Activated naive CD4-positive, alpha-beta T cell treated with anti-CD3 and anti-CD28 coated beads, Interleukin-2, amount 50 U/mL, for 24 hours (primary cell): Measurements from ENCODE around the gene MRPS25.

Experiments used
- H3K27ac Mint-ChIP-seq: one replicate; pipeline ENCODE4 v1.8.0; 2021; ENCODE audit warnings: mild to moderate bottlenecking, mixed read lengths
- H3K27me3 Mint-ChIP-seq: one replicate; pipeline ENCODE4 v1.8.0; 2021; ENCODE audit warnings: mixed read lengths
- H3K36me3 Mint-ChIP-seq: one replicate; pipeline ENCODE4 v1.8.0; 2021; ENCODE audit warnings: mixed read lengths
- H3K4me1 Mint-ChIP-seq: one replicate; pipeline ENCODE4 v1.8.0; 2021; ENCODE audit warnings: mixed read lengths
- H3K4me3 Mint-ChIP-seq: one replicate; pipeline ENCODE4 v1.8.0; 2021; ENCODE audit warnings: mild to moderate bottlenecking, mixed read lengths
- H3K9me3 Mint-ChIP-seq: one replicate; pipeline ENCODE4 v1.8.0; 2021; ENCODE audit warnings: mixed read lengths

Gene MRPS25

GRCh38 chr3:15063238-15063637 lies 1.9 kb downstream of the MRPS25 start:
- no peak overlapping the region for H3K27ac Mint-ChIP-seq
- no peaks in the 10 kb centered on the region for H3K27me3 Mint-ChIP-seq
- H3K4me3 Mint-ChIP-seq: peak overlapping the region; percentile 96
- H3K9me3 Mint-ChIP-seq: no peaks in the 10 kb centered on the region
- H3K36me3 Mint-ChIP-seq: peaks cover 9% of the 10 kb centered on the region
- H3K4me1 Mint-ChIP-seq: peaks cover 38% of the 10 kb centered on the region

GRCh38 chr3:15060029-15060428 lies 5.1 kb downstream of the MRPS25 start:
- Mint-ChIP-seq H3K27ac (no peak overlapping the region), H3K27me3 (no peaks in the 10 kb centered on the region), H3K9me3 (no peaks in the 10 kb centered on the region), H3K4me1 (peaks cover 40% of the 10 kb centered on the region), H3K4me3 (no peak overlapping the region), H3K36me3 (peaks cover 14% of the 10 kb centered on the region)

- Mint-ChIP-seq H3K9me3 (no peaks in the 10 kb centered on the region), H3K4me1 (peaks cover 52% of the 10 kb centered on the region), H3K27ac (no peak overlapping the region), H3K4me3 (no peak overlapping the region), H3K27me3 (no peaks in the 10 kb centered on the region), H3K36me3 (peaks cover 9% of the 10 kb centered on the region)
Measured at GRCh38 chr3:15056676-15057404, 8.3 kb downstream of the MRPS25 start.

- Mint-ChIP-seq H3K27me3 (no peaks in the 10 kb centered on the region), H3K4me1 (peaks cover 62% of the 10 kb centered on the region), H3K4me3 (peak overlapping the region; percentile 24), H3K36me3 (peaks cover 9% of the 10 kb centered on the region), H3K9me3 (no peaks in the 10 kb centered on the region), H3K27ac (peak overlapping the region; percentile 79)
Measured at GRCh38 chr3:15055019-15055557, 10.0 kb downstream of the MRPS25 start.

GRCh38 chr3:15053541-15053940 lies 11.6 kb downstream of the MRPS25 start:
- H3K27ac Mint-ChIP-seq: peak overlapping the region; percentile 41
- peak overlapping the region; percentile 39 for H3K4me3 Mint-ChIP-seq
- no peaks in the 10 kb centered on the region for H3K27me3 Mint-ChIP-seq
- peaks cover 52% of the 10 kb centered on the region for H3K4me1 Mint-ChIP-seq
- H3K36me3 Mint-ChIP-seq: peaks cover 9% of the 10 kb centered on the region
- H3K9me3 Mint-ChIP-seq: no peaks in the 10 kb centered on the region

GRCh38 chr3:15052335-15053242 lies 12.5 kb downstream of the MRPS25 start:
- no peak overlapping the region for H3K4me3 Mint-ChIP-seq
- no peaks in the 10 kb centered on the region for H3K27me3 Mint-ChIP-seq
- H3K9me3 Mint-ChIP-seq: no peaks in the 10 kb centered on the region
- peaks cover 50% of the 10 kb centered on the region for H3K4me1 Mint-ChIP-seq
- H3K27ac Mint-ChIP-seq: peak overlapping the region; percentile 46
- H3K36me3 Mint-ChIP-seq: peaks cover 8% of the 10 kb centered on the region

- Mint-ChIP-seq H3K4me3 (no peak overlapping the region), H3K36me3 (peaks cover 8% of the 10 kb centered on the region), H3K9me3 (no peaks in the 10 kb centered on the region), H3K27ac (no peak overlapping the region), H3K4me1 (peaks cover 49% of the 10 kb centered on the region), H3K27me3 (no peaks in the 10 kb centered on the region)
Measured at GRCh38 chr3:15051531-15051930, 13.6 kb downstream of the MRPS25 start.

- Mint-ChIP-seq H3K4me3 (no peak overlapping the region), H3K27me3 (no peaks in the 10 kb centered on the region), H3K36me3 (peaks cover 10% of the 10 kb centered on the region), H3K27ac (peak overlapping the region; percentile 57), H3K9me3 (no peaks in the 10 kb centered on the region), H3K4me1 (peaks cover 47% of the 10 kb centered on the region)
Measured at GRCh38 chr3:15050405-15051092, 14.6 kb downstream of the MRPS25 start.

- Mint-ChIP-seq H3K27me3 (no peaks in the 10 kb centered on the region), H3K27ac (no peak overlapping the region), H3K4me1 (peaks cover 39% of the 10 kb centered on the region), H3K4me3 (no peak overlapping the region), H3K9me3 (no peaks in the 10 kb centered on the region), H3K36me3 (peaks cover 8% of the 10 kb centered on the region)
Measured at GRCh38 chr3:15049584-15049983, 15.5 kb downstream of the MRPS25 start.

GRCh38 chr3:15045667-15046066 lies 19.4 kb downstream of the MRPS25 start:
- Mint-ChIP-seq H3K27me3 (no peaks in the 10 kb centered on the region), H3K36me3 (peaks cover 10% of the 10 kb centered on the region), H3K4me1 (peaks cover 35% of the 10 kb centered on the region), H3K4me3 (no peak overlapping the region), H3K27ac (no peak overlapping the region), H3K9me3 (no peaks in the 10 kb centered on the region)

- Mint-ChIP-seq H3K4me1 (peaks cover 30% of the 10 kb centered on the region), H3K36me3 (peaks cover 10% of the 10 kb centered on the region), H3K9me3 (no peaks in the 10 kb centered on the region), H3K27ac (peak overlapping the region; percentile 71), H3K27me3 (no peaks in the 10 kb centered on the region), H3K4me3 (no peak overlapping the region)
Measured at GRCh38 chr3:15044326-15044725, 20.8 kb downstream of the MRPS25 start.

GRCh38 chr3:15043408-15044171 lies 21.5 kb downstream of the MRPS25 start:
- Mint-ChIP-seq H3K36me3 (peaks cover 10% of the 10 kb centered on the region), H3K27me3 (no peaks in the 10 kb centered on the region), H3K4me1 (peaks cover 30% of the 10 kb centered on the region), H3K27ac (peak overlapping the region; percentile 51), H3K4me3 (no peak overlapping the region), H3K9me3 (no peaks in the 10 kb centered on the region)

GRCh38 chr3:15042936-15043335 lies 22.2 kb downstream of the MRPS25 start:
- H3K4me1 Mint-ChIP-seq: peaks cover 30% of the 10 kb centered on the region
- no peaks in the 10 kb centered on the region for H3K27me3 Mint-ChIP-seq
- no peak overlapping the region for H3K27ac Mint-ChIP-seq
- no peaks in the 10 kb centered on the region for H3K9me3 Mint-ChIP-seq
- H3K36me3 Mint-ChIP-seq: peaks cover 10% of the 10 kb centered on the region
- no peak overlapping the region for H3K4me3 Mint-ChIP-seq

GRCh38 chr3:15041950-15042349 lies 23.2 kb downstream of the MRPS25 start:
- H3K27me3 Mint-ChIP-seq: no peaks in the 10 kb centered on the region
- peaks cover 29% of the 10 kb centered on the region for H3K4me1 Mint-ChIP-seq
- H3K9me3 Mint-ChIP-seq: no peaks in the 10 kb centered on the region
- H3K27ac Mint-ChIP-seq: peak overlapping the region; percentile 36
- no peak overlapping the region for H3K4me3 Mint-ChIP-seq
- H3K36me3 Mint-ChIP-seq: peaks cover 10% of the 10 kb centered on the region

- Mint-ChIP-seq H3K27ac (peak overlapping the region; percentile 52), H3K9me3 (no peaks in the 10 kb centered on the region), H3K36me3 (peaks cover 5% of the 10 kb centered on the region), H3K27me3 (no peaks in the 10 kb centered on the region), H3K4me1 (peaks cover 26% of the 10 kb centered on the region), H3K4me3 (no peak overlapping the region)
Measured at GRCh38 chr3:15040844-15041243, 24.3 kb downstream of the MRPS25 start.
